Activated CD4-positive, CD25-positive, alpha-beta regulatory T cell treated with anti-CD3 and anti-CD28 coated beads, Interleukin-2, amount 50 U/mL, for 24 hours (primary cell): Measurements from ENCODE around the gene MRPL21.
A peak's percentile ranks its signal among the peaks of the same experiment; 100 is the strongest.
"Not testable (repeated sequence)": the region's sequence is repeated elsewhere in the genome, so short reads cannot be mapped to it uniquely, and the experiment has no call there.

ENCODE experiments used
- ATAC-seq, 2 donors: fragments of 150-1000 bp; cut with Tn5 transposase; one replicate each; pipeline ENCODE4 v1.10.0; 2021; ENCODE audit warnings: mild to moderate bottlenecking in 1 of 2, moderate library complexity in 1 of 2

Gene MRPL21

DNA sequence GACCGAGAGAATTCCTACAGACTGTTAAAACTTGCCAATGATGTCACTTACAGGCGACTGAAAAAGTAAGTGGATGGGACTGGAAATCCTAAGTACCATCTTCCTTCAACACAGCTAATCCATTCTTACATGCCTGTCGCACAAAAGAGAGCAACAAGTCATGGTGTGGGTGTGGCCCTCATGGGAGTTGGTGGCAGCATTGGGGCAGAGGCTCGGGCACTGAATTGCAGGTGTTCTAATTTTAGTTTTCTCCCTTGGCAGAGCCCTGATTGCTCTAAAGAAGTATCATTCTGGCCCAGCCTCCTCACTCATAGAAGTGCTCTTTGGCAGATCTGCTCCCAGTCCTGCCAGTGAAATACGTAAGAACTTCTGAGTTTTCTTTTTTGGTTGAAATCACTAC, 4.6 kb upstream of the MRPL21 start:
- ATAC-seq = no peak

GRCh38 chr11:68905421-68906360, 2.1 kb upstream of the MRPL21 start:
- no peak for ATAC-seq

GRCh38 chr11:68904248-68904847, 716 bp upstream of the MRPL21 start:
- peak; percentile 2 to 7 for ATAC-seq

DNA sequence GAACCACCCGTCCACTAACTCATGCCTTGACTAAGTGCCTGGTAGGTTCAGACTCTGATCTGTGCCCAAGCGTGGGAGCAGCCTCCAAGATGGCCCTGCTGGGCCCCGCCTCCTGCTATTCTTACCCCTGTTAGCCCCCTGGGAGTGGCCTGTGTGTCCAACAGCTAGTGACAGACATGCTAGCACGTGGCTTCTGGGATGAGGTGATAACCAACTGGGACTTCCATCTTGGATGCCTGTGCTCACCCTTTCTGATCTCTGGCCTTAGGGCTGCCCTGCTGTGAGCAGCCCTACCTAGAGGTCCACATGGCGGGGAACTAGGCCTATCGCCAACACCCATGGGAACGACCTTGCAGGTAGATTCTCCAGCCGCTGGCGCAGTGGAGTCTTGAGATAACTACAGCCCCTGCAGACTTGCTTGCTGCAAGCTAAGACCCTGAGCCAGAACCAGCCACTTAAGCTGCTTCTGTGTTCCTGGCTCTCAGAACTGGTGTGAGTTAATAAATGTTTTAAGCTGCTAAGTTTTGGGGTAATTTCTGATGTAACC, 2.7 kb downstream of the MRPL21 start:
- ATAC-seq = no peak

- no peak for ATAC-seq
These were observed 6.2 kb downstream of the MRPL21 start for GRCh38 chr11:68897441-68897840.

DNA sequence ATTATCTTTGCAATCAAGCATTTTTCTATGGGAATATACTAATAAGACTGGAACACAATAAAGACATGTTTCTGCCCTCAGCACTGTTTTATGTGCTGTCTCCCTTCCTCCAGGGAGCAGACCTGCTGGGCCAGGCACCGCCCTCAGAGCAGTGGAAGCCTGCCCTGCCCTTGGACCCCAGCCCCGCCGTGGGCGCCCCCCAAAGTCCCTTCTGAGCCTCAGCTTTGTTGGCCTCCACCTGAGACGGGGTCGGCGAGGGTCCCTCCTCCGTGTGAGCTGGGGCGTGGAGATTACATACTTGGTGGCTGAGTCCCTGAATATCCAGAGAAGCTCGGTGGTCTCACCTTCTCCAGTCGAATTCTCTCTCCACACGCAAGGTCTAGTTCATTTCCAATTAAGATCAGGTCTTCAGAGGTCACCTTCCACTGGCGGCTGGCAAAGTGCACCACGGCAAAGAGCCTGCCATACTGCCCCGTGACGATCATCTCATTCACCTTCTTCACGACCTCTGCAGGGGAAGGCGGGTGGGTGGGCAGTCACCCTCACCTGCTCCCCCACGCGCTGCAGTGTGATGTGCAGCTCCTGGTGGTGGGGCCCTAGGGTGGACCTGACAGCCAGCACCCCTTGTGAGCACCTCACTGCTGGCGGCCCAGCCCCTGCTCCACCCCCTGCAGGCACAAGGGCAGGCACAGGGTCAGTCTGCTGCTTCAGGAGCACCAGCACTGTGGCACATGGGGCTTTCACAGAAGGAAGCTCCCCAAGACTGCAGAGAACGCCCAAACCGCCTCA, 7.3 kb downstream of the MRPL21 start:
- no peak for ATAC-seq

- peak in 1 of 2 donors; percentile 24 for ATAC-seq
These were observed 10.3 kb downstream of the MRPL21 start for GRCh38 chr11:68893282-68893681.

DNA sequence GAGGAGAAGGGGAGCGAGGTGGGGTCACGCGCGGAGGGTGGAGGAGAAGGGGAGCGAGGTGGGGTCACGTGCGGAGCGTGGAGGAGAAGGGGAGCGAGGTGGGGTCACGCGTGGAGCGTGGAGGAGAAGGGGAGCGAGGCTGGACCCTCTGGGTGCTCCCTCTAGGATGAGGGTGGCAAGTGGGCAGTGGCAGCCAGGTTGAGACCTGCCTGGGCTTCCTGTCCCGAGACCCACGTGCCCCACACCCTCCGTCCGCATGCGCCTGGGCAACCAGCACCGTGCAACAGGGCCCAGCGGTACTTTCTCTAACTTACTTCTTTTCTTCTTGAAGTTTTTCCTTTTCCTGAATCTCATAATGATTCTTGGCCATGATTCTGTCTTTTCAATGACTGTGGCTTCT, 11.1 kb downstream of the MRPL21 start:
- no peak for ATAC-seq

GRCh38 chr11:68891351-68891948, 12.2 kb downstream of the MRPL21 start:
- no peak for ATAC-seq

GRCh38 chr11:68890490-68891231, 13.0 kb downstream of the MRPL21 start:
- no peak for ATAC-seq

GRCh38 chr11:68889948-68890446, 13.6 kb downstream of the MRPL21 start:
- no peak for ATAC-seq

- not testable (repeated sequence) for ATAC-seq
These were observed 18.8 kb downstream of the MRPL21 start for GRCh38 chr11:68884827-68885226.

DNA sequence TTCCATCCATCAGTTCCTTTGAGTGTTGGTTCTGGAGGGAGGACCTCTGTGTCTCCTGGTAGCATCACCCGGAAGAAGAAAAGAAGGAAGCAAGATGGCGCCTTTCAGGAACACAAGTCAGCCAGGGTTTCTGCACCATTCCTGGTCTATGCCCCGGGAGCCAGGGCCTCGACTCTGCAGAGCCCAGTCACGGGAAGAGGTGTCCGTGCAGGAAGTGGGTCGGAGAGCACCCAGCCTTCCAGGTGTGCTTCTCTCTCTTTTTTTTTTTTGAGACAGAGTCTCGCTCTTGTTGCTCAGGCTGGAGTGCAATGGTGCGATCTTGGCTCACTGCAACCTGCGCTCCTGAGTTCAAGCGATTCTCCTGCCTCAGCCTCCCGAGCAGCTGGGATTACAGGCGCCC, 21.2 kb downstream of the MRPL21 start:
- no peak for ATAC-seq

DNA sequence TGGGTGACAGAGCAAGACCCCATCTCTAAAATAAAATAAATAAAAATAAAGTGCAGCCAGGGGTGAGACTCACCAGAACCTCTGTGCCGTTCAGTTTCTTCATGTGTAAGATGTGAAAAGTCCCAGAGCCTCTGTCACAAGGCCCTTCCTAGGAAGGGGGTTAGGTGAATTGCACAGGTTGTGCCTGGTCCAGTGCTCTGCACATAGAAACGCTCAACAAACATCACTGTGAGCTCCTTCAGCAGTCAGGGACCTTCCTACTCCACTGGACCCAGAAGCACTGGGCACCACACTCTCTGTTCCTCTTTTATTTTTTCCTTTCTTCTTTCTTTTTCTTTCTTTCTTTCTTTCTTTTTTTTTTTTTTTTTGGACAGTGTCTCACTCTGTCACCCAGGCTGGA, 22.3 kb downstream of the MRPL21 start:
- ATAC-seq = no peak

DNA sequence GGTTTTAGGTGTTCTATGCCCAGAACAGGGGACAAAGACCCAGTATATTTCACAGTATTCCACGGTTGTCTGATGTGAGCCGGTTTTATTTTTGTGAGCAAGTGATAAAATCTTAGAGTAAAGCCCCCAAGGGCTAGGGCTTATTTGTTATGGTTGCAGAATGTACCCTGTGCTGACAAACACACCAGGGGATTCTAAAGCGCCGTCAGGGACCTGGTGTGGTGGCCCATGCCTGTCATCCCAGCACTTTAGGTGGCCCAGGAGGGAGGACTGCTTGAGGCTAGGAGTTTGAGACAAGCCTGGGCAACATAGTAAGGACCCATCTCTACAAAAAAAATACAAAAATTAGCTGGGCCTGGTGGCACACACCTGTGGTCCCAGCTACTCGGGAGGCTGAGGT, 22.8 kb downstream of the MRPL21 start:
- ATAC-seq = no peak

DNA sequence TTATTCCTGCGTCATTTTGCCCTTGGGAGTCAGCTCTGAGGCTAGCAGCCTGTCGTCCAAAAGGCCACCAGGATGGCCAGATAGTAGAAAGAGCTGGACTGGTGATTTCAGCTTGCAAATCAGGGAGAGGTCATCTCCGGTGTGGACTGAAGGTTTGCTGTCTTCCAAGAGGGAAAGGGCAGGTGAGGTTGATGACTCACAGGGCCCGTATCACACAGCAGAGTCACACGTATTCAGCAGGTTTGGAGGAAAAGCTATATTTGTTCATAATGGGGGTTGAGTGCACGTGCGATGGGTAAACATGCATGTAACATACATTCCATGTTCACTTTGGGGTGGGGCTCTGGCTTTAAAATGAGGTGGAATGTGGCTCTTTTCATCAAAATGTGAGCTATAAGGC, 25.6 kb downstream of the MRPL21 start:
- no peak for ATAC-seq

- no peak for ATAC-seq
These were observed 31.2 kb downstream of the MRPL21 start for GRCh38 chr11:68872216-68873003.

DNA sequence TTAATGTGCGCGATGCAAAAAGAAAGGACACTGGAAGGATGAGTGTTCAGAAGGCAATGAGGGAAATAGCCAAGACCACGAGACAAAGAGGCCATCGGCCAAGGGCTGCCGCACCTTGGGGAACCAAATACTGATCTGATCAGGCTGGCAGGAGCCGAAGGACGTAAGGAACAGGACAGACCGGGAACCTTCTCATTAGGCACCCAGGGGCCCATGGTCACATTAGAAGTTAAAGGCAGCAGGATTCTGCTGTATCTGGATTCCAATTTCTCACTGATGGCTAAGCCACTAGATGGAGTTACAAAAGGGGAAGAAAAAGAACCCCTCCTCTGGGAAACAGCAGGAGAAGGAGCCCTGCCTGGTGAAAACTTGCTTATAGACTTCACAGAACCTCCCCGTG, 33.2 kb downstream of the MRPL21 start:
- no peak for ATAC-seq

GRCh38 chr11:68868221-68868835, 35.3 kb downstream of the MRPL21 start:
- no peak for ATAC-seq

DNA sequence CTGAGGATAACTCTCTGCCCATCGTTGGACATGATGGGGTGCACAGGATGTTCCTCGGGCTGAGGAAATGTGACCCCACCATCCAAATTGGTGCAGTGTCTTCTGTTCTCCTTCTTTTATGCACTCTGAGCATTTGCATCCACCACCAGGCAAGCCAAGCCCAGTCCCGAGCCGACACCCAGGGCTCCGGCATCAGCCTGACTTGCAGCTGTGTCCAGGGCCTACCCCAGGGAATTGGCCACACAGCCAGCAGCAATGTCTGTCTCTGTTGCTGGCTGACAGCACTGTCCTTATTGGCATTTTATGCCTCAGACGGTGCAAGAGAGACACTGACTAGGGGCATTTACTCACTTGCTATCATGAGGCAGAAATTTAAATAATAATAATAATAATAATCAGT, 36.6 kb downstream of the MRPL21 start:
- no peak for ATAC-seq
